DMS 273 treated with DMSO at 0.1 percent for 48 hours (cell line): ENCODE measurements around the gene C1orf167.

Source experiments
- DNase-seq: peaks from one replicate; lab custom pipeline; 2025; lab: John Stamatoyannopoulos, UW

The C1orf167 gene

GRCh38 chr1:11764519-11764918, 2.5 kb downstream of the C1orf167 start:
- DNase-seq: no peak

GRCh38 chr1:11765661-11766428, 3.9 kb downstream of the C1orf167 start:
- DNase-seq: no peak

GRCh38 chr1:11766429-11766776, 4.4 kb downstream of the C1orf167 start:
- DNase-seq: no peak

GRCh38 chr1:11767922-11768704, 6.1 kb downstream of the C1orf167 start:
- DNase-seq: no peak

- DNase-seq: no peak
Measured at GRCh38 chr1:11768821-11769220, 6.8 kb downstream of the C1orf167 start.

GRCh38 chr1:11769274-11769673, 7.3 kb downstream of the C1orf167 start:
- no peak for DNase-seq

GRCh38 chr1:11770011-11770410, 8.0 kb downstream of the C1orf167 start:
- no peak for DNase-seq

- no peak for DNase-seq
Measured at GRCh38 chr1:11771481-11772043, 9.6 kb downstream of the C1orf167 start.

GRCh38 chr1:11772458-11772857, 10.5 kb downstream of the C1orf167 start:
- no peak for DNase-seq

- DNase-seq: no peak
Measured at GRCh38 chr1:11774753-11775152, 12.8 kb downstream of the C1orf167 start.

- DNase-seq: no peak
Measured at GRCh38 chr1:11777658-11778322, 15.8 kb downstream of the C1orf167 start.

- DNase-seq: no peak
Measured at GRCh38 chr1:11778336-11778735, 16.3 kb downstream of the C1orf167 start.

GRCh38 chr1:11778844-11779623, 17.0 kb downstream of the C1orf167 start:
- DNase-seq: no peak

GRCh38 chr1:11779715-11780379, 17.9 kb downstream of the C1orf167 start:
- no peak for DNase-seq

- DNase-seq: no peak
Measured at GRCh38 chr1:11780380-11781147, 18.6 kb downstream of the C1orf167 start.

- no peak for DNase-seq
Measured at GRCh38 chr1:11781297-11781696, 19.3 kb downstream of the C1orf167 start.

- DNase-seq: no peak
Measured at GRCh38 chr1:11782127-11782708, 20.2 kb downstream of the C1orf167 start.

- DNase-seq: no peak
Measured at GRCh38 chr1:11783556-11783955, 21.6 kb downstream of the C1orf167 start.

GRCh38 chr1:11784256-11784992, 22.4 kb downstream of the C1orf167 start:
- no peak for DNase-seq
